ENCODE results near the gene NAA20. TPM values are rescaled to one million over a fixed set of nuclear protein-coding genes. Genes with fewer than 3 reads are reported as not detected.

The NAA20 gene
- total and polyA plus RNA-seq, 2 of the 13 experiments (the other 11 are each of a cell fraction or from before 2014, with no cell fraction given), result 81.9 to 82.8 TPM

GRCh38 chr20:20009784-20010253, 7.3 kb upstream of the NAA20 start (continued):
- TF ChIP-seq HOXA7 (CRISPR knock-in tag; IDR thresholded peaks at IDR 0.05), result no peak
- TF ChIP-seq YEATS4 (CRISPR knock-in tag; IDR thresholded peaks at IDR 0.05; ENCODE audit: borderline replicate concordance), result 0 out of 2 replicates have a peak, but pooled peaks have one; percentile 25
- TF ChIP-seq ZNF484 (CRISPR knock-in tag; IDR thresholded peaks at IDR 0.05; ENCODE audit: borderline replicate concordance, low read depth), result no peak
- no peak for TF ChIP-seq ZBTB34 (CRISPR knock-in tag; IDR thresholded peaks at IDR 0.05)
- no peak for TF ChIP-seq ATF7-NPFF (CRISPR knock-in tag; IDR thresholded peaks at IDR 0.05; ENCODE audit: low read depth)
- TF ChIP-seq TRIM24 (CRISPR knock-in tag; IDR thresholded peaks at IDR 0.05), result no peak
- TF ChIP-seq KDM6A (CRISPR knock-in tag; IDR thresholded peaks at IDR 0.05; ENCODE audit: low read depth), result 0 out of 2 replicates have a peak, but pooled peaks have one; percentile 42
- no peak for TF ChIP-seq ZNF761 (CRISPR knock-in tag; conservative IDR thresholded peaks at IDR 0.05)
- 0 out of 2 replicates have a peak, but pooled peaks have one; percentile 61 for TF ChIP-seq ZNF431 (CRISPR knock-in tag; IDR thresholded peaks at IDR 0.05; ENCODE audit: borderline replicate concordance, low read depth)
- TF ChIP-seq ADNP (CRISPR knock-in tag; IDR thresholded peaks at IDR 0.05), result no peak
- TF ChIP-seq IRF2 (CRISPR knock-in tag; IDR thresholded peaks at IDR 0.05), result peak; percentile 42; the same call in 1 of the 2 replicates
- no peak for TF ChIP-seq CSRNP1 (CRISPR knock-in tag; IDR thresholded peaks at IDR 0.05)
- no peak for TF ChIP-seq TEF (CRISPR knock-in tag; IDR thresholded peaks at IDR 0.05)
- peak; percentile 65; the same call in 1 of the 2 replicates for TF ChIP-seq KMT2A (CRISPR knock-in tag; IDR thresholded peaks at IDR 0.05)
- TF ChIP-seq TEAD3 (CRISPR knock-in tag; optimal IDR thresholded peaks at IDR 0.05; ENCODE audit: borderline replicate concordance), result peak; percentile 70
- no peak for TF ChIP-seq PCBP2 (optimal IDR thresholded peaks at IDR 0.05; ENCODE audit: low read depth, low read length, poor library complexity, severe bottlenecking)
- TF ChIP-seq ZNF382 (CRISPR knock-in tag; IDR thresholded peaks at IDR 0.05; ENCODE audit: borderline replicate concordance), result no peak
- no peak for TF ChIP-seq ZNF329 (CRISPR knock-in tag; IDR thresholded peaks at IDR 0.05; ENCODE audit: low read depth)
- TF ChIP-seq REXO4 (CRISPR knock-in tag; IDR thresholded peaks at IDR 0.05; ENCODE audit: borderline replicate concordance), result no peak
- no peak for TF ChIP-seq EED (CRISPR knock-in tag; IDR thresholded peaks at IDR 0.05)
- TF ChIP-seq ZNF205 (CRISPR knock-in tag; IDR thresholded peaks at IDR 0.05), result no peak
- TF ChIP-seq HMG20A (CRISPR knock-in tag; IDR thresholded peaks at IDR 0.05; ENCODE audit: borderline replicate concordance), result no peak
- 0 out of 2 replicates have a peak, but pooled peaks have one; percentile 12 for TF ChIP-seq ZFP90 (CRISPR knock-in tag; IDR thresholded peaks at IDR 0.05; ENCODE audit: borderline replicate concordance)
- TF ChIP-seq NFYC (CRISPR knock-in tag; IDR thresholded peaks at IDR 0.05), result no peak
- TF ChIP-seq ZNF589 (CRISPR knock-in tag; conservative IDR thresholded peaks at IDR 0.05), result no peak
- TF ChIP-seq AGO2 (optimal IDR thresholded peaks at IDR 0.05; ENCODE audit: low read depth, low read length), result no peak
- no peak for TF ChIP-seq ZNF841 (CRISPR knock-in tag; IDR thresholded peaks at IDR 0.05; ENCODE audit: borderline replicate concordance)
- no peak for TF ChIP-seq MED13 (CRISPR knock-in tag; IDR thresholded peaks at IDR 0.05)
